ENCODE measurements around the gene MANBA. TPM values are rescaled to one million over a fixed set of nuclear protein-coding genes. Genes with fewer than 3 reads are reported as not detected.
"Not testable (repeated sequence)": the region's sequence is repeated elsewhere in the genome, so short reads cannot be mapped to it uniquely, and the experiment has no call there.

MANBA gene
- total RNA-seq, 1 experiment from 2014 or later, result 3.1 TPM

DNA sequence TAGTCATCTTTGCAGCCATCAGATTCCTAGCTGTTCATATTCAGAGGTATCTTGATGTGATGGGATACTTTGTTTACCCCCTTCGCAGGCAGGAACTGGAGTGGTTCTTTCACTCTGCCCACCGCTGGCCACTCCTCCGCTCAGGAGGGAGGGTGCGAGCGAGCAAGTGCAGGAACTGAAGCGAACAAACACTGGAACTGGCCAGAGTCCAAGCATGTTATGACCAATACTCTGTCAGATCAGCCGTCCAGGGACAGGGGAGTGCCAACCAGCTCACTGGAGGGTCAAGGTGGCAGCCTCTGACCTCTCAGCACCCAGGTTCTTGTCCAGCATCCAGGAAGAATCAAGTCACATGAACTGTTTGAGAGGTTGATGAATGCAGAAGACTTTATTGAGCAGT, 18.0 kb upstream of the MANBA start:
- Histone ChIP-seq H3K36me3 (no peaks in the 10 kb centered on the region), H3K4me3 (no peak overlapping the region), H3K9me3 (no peaks in the 10 kb centered on the region), H3K27me3 (no peaks in the 10 kb centered on the region)
- no peak for DNase-seq

DNA sequence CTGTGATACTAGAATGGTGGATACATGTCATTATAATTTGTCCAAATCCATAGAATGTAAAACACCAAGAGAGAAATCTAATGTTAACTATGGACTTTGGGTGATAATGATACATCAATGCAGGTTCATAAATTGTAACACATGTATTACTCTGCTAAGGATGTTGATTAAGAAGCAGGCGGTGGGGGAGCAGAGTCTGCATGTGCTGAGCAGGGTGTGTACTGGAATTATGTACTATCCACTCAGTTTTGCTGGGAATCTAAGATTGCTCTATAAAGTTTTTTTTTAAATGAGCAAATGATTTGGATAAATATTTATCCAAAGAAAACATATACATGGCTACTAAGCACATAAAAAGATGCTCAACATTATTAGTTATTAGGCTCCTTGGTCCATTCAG, 15.0 kb upstream of the MANBA start:
- Histone ChIP-seq H3K36me3 (no peaks in the 10 kb centered on the region), H3K9me3 (no peaks in the 10 kb centered on the region), H3K27me3 (no peaks in the 10 kb centered on the region), H3K4me3 (no peak overlapping the region)
- DNase-seq, result no peak

DNA sequence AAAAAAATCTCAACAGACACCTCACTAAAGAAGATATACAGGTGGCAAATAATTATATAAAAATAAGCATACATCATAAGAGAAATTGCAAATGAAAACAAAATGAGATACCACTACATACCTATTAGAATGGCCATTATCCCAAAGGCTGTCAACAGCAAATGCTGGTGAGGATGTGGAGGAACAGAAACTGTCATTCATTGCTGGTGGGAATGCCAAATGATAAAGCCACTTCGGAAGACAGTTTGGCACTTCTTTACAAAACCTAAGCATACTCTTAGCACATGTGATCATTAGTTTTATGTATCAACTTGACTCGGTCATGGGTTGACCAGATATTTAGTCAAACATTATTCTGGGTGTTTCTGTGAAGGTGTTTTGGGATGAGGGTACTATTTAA, 13.5 kb upstream of the MANBA start:
- H3K36me3 ChIP-seq, result no peaks in the 10 kb centered on the region
- DNase-seq, result no peak
- H3K4me3 ChIP-seq, result no peak overlapping the region
- no peaks in the 10 kb centered on the region for H3K27me3 ChIP-seq
- no peaks in the 10 kb centered on the region for H3K9me3 ChIP-seq

DNA sequence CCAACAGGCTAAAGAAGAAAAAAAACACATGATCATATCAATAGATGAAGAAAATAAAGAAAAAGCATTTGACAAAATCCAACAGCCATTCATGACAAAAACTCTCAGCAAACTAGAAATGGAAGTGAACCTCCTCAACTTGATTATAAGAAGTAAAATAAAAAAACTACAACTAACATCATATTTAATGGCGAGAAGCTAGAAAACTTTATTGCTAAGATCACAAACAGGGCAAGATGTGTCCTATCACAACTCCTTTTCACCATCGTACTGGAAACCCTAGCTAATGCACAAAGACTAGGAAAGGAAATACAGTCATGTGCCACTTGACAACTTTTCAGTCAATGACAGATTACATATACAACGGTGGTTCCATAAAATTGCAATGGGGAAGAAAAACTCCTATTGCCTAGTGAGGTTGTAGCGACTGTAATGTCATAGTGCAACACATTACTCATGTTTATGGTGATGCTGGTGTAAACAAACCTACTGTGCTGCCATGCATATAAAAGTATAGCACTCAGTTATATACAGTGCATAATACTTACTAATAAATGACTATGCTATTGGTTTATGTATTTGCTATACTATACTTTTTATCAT, 12.1 kb upstream of the MANBA start:
- no peak overlapping the region for H3K4me3 ChIP-seq
- H3K9me3 ChIP-seq, result no peaks in the 10 kb centered on the region
- no peak for DNase-seq
- H3K36me3 ChIP-seq, result no peaks in the 10 kb centered on the region
- no peaks in the 10 kb centered on the region for H3K27me3 ChIP-seq

DNA sequence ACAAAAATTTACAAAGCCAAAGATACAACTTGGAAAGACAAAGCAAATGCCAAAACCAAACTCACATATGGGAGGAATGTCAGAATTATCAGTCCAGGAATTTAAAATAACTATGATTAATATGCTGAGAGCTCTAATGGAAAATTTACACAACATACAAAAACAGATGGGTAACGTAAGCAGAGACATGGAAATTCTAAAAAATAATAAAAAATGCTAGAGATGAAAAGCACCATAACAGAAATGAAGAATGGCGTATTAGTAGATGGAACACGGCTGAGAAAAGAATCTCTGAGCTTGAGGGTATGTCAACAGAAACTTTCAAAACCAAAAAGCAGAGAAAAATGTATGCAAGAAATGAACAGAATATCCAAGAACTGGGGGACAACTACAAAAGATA, 4.1 kb upstream of the MANBA start:
- H3K27me3 ChIP-seq, result no peaks in the 10 kb centered on the region
- H3K36me3 ChIP-seq, result no peaks in the 10 kb centered on the region
- H3K4me3 ChIP-seq, result no peak overlapping the region
- DNase-seq, result no peak
- H3K9me3 ChIP-seq, result no peaks in the 10 kb centered on the region

DNA sequence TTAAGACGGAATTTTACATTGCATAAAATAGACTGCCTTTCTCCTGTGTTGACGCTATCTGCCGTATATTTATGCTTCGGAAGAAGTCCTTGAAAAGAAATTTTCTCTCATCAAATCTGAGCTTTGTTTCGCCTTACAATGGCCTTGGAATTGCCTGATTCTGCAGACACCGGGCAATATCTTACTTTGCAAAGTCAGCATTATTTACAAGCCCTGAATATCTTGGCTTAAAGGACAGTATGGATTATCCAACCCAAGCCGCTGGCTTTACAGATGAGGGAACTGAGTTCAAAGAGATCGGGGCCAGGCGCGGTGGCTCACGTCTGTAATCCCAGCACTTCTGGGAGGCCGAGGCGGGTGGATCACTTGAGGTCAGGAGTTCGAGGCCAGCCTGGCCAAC, 1.1 kb upstream of the MANBA start:
- Histone ChIP-seq H3K36me3 (no peaks in the 10 kb centered on the region), H3K9me3 (no peaks in the 10 kb centered on the region), H3K27me3 (no peaks in the 10 kb centered on the region), H3K4me3 (no peak overlapping the region)
- DNase-seq, result no peak

DNA sequence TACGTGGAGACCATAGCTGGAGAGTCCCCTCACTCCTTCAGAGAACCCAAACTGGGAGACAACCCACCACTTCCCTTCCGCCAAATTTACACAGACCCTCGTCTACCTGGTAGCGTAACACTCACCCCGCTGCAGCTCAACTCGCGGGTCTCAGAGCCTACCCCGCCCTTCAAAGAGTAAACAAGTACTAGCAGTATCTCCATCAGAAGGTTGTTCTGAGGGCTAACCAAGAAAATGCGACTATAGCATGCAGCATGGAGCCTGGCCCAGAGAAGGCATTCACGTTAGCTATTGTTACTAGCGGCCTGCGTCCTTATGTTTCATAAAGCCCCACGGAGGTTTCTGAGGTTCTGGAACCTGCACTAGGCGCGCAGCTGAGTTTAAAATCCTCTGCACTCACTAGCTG, 531 bp upstream of the MANBA start:
- Histone ChIP-seq H3K9me3 (no peaks in the 10 kb centered on the region), H3K4me3 (peak overlapping the region; percentile 63), H3K27me3 (no peaks in the 10 kb centered on the region), H3K36me3 (no peaks in the 10 kb centered on the region)
- DNase-seq, result no peak

DNA sequence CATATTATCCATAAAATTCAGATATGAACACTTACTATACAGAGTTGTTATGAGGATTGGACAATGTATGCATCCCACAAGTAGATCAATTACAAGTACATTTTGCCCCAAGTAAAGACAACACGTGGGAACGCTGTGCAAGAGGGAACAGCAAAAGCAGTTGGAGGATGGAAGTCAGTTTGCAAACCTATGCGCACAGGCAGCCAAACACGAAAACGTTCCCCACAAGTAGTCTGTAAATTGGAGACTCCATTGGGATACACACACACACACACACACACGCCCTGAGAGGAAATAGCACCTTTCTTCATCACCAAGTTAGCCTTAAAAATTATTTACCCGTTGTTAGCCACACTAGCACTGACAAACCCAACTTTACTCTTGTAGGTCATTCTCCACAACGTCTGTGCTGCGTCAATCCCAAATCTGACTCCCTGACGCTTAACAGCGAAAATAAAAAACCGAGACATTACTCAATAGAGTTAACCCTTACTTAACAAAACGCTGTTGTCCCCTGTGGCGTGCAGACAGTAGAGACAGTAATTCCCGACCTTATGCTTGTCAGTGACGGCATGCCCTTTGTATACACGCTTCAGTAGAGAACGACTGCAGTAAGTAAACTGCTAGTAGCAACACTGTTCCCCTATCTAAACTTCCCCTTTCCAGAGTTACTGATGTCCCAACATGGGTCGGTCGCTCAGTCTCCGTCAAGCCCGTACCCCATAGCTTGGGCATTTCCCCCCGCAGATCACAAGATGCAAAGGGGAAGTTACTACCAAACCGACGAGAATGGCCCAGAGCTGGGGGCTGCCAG, 730 bp downstream of the MANBA start:
- H3K9me3 ChIP-seq, result no peaks in the 10 kb centered on the region
- no peaks in the 10 kb centered on the region for H3K36me3 ChIP-seq
- H3K4me3 ChIP-seq, result peak overlapping the region; percentile 63
- no peaks in the 10 kb centered on the region for H3K27me3 ChIP-seq
- DNase-seq, result peak; percentile 3

DNA sequence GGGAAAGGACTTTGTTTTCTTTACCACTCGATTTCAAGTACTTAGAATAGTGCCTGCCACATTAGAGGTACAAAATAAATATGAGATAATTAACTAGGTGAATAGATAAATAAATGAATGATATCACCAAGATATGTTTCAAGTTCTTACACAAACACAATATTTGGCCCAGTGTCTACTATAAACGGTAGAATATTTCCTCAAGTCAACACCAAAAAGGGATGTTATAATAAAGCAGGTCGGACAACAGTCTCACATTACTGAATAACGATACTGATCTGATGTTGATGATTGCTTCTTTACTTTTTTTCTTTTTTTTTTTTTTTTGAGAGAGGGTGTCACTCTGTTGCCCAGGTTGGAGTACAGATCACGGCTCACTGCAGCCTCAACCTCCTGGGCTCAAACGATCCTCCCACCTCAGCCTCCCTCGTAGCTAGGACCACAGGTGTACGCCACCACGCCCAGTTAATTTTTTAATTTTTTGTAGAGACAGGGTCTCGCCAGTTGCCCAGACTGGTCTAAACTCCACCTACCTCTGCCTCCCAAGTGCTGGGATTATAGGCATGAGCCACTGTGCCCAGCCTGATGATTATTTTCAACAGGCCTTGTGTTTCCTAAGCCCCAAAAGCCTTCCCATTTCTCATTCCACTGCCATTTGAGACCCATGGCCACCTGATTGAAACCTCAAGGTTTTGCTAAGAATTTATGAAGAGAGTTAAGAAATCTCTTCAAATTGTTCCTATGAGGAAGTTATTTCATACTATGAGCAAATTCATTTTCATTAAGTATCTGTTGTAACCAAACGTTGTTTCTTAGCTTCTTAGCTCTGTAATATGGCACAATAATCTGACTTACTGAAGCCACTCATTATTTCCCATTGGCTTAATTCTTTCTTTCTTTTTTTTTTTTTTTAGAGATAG, 2.3 kb downstream of the MANBA start:
- no peak for DNase-seq
- no peaks in the 10 kb centered on the region for H3K27me3 ChIP-seq
- no peaks in the 10 kb centered on the region for H3K36me3 ChIP-seq
- H3K4me3 ChIP-seq, result no peak overlapping the region
- no peaks in the 10 kb centered on the region for H3K9me3 ChIP-seq

DNA sequence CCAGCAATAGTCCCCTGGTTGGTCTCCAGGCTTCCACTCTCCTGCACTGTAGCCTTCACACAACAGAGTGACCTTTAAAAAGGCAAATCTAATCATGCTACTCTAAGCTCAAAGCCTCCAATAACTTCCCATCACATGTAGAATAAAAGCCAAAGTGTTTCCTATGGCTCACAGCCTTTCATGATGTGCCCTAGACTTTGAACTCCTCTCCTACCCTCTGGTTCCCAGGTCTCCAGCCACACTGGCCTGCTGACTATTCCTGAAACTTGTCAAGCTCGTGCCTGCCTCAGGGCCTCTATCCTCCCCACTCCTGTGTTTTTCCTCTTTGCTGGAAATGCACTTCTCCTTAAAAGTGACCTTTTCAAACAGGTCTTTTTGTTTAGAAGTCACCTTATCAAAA, 3.1 kb downstream of the MANBA start:
- H3K27me3 ChIP-seq, result no peaks in the 10 kb centered on the region
- DNase-seq, result no peak

DNA sequence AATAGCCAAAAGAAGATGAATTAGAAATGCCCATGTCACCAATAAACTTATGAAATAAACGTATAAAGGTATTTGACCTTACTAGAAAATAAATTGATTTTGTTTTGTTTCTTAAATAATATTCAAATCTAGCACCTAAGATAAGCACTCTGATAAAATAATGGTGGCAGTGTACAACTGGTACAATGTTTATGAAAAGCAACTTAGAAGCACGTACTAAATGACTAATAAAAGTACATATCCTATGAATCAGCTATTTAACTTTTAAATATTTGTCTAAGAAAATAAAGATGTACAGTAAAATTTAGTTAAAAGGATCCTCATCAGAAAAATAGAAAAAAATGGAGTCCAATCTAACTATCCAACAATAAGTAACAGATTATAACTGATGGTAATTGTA, 6.7 kb downstream of the MANBA start:
- no peaks in the 10 kb centered on the region for H3K9me3 ChIP-seq
- H3K27me3 ChIP-seq, result no peaks in the 10 kb centered on the region
- H3K36me3 ChIP-seq, result no peaks in the 10 kb centered on the region
- no peak overlapping the region for H3K4me3 ChIP-seq
- DNase-seq, result no peak

More for the DNA sequence above, 3.1 kb downstream of the MANBA start:
- H3K9me3 ChIP-seq, result no peaks in the 10 kb centered on the region
- H3K36me3 ChIP-seq, result no peaks in the 10 kb centered on the region
- H3K4me3 ChIP-seq, result no peak overlapping the region

DNA sequence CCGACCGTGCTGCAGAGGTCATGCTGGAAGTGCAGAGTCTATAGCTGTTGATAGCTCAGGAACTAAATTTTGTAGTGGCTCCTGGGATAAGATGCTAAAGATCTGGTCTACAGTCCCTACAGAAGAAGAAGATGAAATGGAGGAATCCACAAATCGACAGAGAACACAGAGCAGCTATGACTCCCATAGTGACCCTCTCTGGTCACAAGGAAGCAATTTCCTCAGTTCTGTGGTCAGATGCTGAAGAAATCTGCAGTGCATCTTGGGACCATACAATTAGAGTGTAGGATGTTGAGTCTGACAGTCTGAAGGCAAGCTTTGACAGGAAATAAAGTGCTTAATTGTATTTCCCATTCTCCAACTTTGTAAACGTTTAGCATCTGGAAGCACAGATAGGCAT, 8.8 kb downstream of the MANBA start:
- Histone ChIP-seq H3K27me3 (no peaks in the 10 kb centered on the region), H3K9me3 (no peaks in the 10 kb centered on the region), H3K4me3 (no peak overlapping the region), H3K36me3 (no peaks in the 10 kb centered on the region)
- no peak for DNase-seq

DNA sequence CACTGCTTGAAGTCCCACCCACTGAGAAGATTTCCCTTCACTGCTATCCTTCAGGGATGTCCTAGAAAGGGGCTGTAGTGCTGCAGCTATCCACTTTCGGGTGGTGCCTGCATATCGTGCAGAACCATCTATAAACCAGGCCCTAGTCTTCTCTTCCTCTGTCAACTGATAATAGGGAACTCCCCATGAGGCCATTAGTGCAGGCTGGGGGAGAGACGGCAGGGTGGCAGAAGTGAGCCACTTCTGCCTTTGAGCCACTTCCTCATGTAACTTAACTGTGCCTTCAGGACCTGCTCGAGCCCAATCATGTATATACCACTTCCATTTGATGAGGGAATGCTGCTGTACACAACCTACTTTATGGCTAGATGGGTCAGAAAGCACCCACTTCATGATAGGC, 17.4 kb downstream of the MANBA start:
- not testable (repeated sequence) for H3K27me3 ChIP-seq, H3K4me3 ChIP-seq, H3K9me3 ChIP-seq, H3K36me3 ChIP-seq, DNase-seq

DNA sequence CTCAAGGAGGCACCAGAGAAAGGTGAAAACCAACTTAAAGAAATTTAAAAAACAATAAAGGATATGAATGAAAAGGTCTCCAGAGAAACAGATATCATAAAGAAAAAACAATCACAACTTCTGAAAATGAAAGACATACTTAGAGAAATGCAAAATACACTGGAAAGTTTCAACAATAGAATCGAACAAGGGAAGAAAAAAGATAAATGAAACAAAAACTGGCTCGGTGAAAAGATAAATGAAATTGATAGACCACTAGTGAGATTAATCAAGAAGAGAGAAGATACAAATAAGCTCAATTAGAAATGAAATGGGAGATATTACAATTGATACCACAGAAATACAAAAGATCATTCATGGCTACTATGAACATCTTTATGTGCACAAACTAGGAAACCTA, 22.0 kb downstream of the MANBA start:
- not testable (repeated sequence) for H3K27me3 ChIP-seq, H3K4me3 ChIP-seq, DNase-seq, H3K9me3 ChIP-seq, H3K36me3 ChIP-seq

DNA sequence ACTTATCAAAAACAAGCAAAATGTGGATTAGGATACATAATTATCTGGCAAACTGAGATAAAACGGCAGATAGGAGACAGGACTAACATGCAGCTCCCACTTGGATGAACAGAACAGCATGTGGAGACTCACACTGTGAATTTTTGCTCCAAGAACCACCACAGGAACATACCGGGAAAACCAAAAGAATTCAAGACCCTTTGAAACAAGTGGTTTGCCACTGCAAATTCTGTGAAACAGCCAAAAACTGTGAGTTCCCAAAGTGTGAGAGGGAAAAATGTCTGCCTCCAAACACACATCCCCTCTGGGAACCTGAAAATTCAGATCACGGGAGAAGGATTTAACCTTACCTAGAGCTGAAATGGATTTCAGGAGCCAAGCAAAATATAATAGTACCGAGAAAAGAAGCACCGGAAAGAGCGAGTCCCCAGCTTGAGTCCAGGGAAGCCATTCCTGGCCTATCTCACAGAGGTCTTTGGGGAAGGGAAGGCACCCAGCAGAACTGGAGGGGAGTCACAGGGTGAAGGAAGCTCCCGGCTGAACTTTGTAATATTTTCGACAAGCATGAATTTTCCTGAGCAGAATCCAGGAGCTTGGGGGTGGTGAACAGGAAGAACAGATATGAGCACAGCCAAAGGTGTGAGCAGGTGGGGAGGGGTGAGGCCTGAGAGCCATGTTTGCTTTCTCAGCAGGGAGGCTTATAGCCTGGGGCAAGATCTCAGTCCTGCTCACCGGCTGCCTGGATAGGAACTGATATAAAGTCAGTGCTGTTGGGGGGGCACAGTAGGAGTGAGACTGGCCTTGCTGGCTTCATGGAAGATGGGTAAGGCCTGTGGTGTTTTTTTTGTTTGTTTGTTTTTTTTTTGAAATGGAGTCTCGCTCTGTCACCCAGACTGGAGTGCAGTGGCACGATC, 23.9 kb downstream of the MANBA start:
- DNase-seq, result no peak
- Histone ChIP-seq H3K27me3 (no peaks in the 10 kb centered on the region), H3K9me3 (no peaks in the 10 kb centered on the region), H3K36me3 (no peaks in the 10 kb centered on the region), H3K4me3 (no peak overlapping the region)

DNA sequence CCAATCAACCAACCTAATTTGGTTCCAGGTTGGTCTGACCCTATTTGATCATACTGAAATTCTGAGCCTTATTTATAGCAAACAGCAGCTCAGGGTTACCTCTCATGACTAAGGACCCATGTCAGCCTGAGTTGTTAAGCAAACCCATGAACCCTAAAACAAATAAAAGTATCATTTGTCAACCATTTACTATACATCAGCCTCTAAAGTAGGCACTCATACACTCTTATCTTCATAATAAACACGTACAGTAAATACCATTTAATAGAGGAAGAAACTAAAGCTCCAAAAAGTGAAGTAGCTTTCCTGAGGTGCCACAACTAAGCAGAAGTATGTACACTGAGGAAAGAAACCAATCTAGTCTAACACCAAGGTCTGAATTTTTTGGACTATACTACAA, 25.2 kb downstream of the MANBA start:
- DNase-seq, result no peak
- no peaks in the 10 kb centered on the region for H3K9me3 ChIP-seq
- no peaks in the 10 kb centered on the region for H3K27me3 ChIP-seq
- H3K4me3 ChIP-seq, result no peak overlapping the region
- no peaks in the 10 kb centered on the region for H3K36me3 ChIP-seq
